ENCODE data around the gene SMYD3. TPM values are rescaled to one million over a fixed set of nuclear protein-coding genes. Genes with fewer than 3 reads are reported as not detected.

The SMYD3 gene
- total and polyA plus RNA-seq, 2 of the 13 experiments (the other 11 are each of a cell fraction or from before 2014, with no cell fraction given) = 27.7 to 35.8 TPM

DNA sequence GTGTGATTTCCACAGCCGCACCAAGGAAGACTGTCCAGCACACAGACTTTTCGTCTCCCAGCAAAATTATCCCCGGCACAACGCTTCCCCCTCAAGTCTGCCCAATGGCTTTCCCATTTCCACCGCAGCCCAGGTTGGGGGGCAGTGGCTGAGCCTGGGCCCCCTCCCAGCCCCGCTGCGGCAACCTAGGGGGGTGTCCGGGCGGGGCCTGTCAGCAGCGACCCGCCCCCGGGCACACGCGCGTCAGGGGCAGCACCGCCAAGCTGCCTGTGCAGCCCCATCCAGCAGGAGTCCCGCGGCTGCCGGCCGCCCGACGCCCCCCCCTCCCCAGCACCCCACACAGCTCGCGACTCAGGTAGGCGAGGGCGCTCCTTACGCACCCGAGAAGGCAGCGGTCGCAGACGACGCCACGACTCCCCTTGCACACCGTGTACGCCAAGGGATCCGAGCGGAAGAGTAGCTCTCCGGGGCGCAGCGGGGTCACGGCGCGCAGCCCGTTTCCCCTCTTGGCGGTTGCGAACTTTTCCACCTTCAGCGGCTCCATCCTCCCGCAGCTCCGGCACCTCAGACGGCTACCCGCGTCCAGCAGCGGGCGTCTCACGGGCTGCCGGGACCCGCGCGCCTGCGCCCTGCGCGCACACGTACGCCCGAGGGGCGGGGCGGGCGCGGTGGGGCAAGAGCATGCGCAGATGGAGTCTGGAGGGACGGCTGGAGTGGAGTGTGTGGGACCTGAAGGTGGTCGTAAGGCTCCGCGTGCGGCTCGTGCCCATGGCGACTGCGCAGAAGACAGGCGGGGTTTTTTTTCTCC is at the start of gene SMYD3 (continued):
- TF ChIP-seq, protein P1, sequence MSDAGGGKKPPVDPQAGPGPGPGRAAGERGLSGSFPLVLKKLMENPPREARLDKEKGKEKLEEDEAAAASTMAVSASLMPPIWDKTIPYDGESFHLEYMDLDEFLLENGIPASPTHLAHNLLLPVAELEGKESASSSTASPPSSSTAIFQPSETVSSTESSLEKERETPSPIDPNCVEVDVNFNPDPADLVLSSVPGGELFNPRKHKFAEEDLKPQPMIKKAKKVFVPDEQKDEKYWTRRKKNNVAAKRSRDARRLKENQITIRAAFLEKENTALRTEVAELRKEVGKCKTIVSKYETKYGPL (CRISPR knock-in tag; IDR thresholded peaks at IDR 0.05) = no peak
- TF ChIP-seq TBX3 (IDR thresholded peaks at IDR 0.05; ENCODE audit: borderline replicate concordance) (no peak), REL (CRISPR knock-in tag; conservative IDR thresholded peaks at IDR 0.05) (no peak), ZNF841 (CRISPR knock-in tag; IDR thresholded peaks at IDR 0.05; ENCODE audit: borderline replicate concordance) (no peak), SNAPC2 (CRISPR knock-in tag; IDR thresholded peaks at IDR 0.05) (no peak), XBP1 (CRISPR knock-in tag; IDR thresholded peaks at IDR 0.05) (no peak), LCORL (IDR thresholded peaks at IDR 0.05) (no peak), LCORL (CRISPR knock-in tag; IDR thresholded peaks at IDR 0.05) (peak; percentile 53; the same call in 1 of the 2 replicates), MTF2 (CRISPR knock-in tag; IDR thresholded peaks at IDR 0.05; ENCODE audit: borderline replicate concordance) (no peak; the same call in 1 of the 2 replicates), KDM6A (CRISPR knock-in tag; IDR thresholded peaks at IDR 0.05; ENCODE audit: low read depth) (no peak), HNRNPH1 (optimal IDR thresholded peaks at IDR 0.05; ENCODE audit: low read depth, low read length) (no peak), TFDP1 (CRISPR knock-in tag; IDR thresholded peaks at IDR 0.05; ENCODE audit: borderline replicate concordance) (no peak; the same call in 1 of the 2 replicates), MIXL1 (CRISPR knock-in tag; IDR thresholded peaks at IDR 0.05) (no peak), HHEX (CRISPR knock-in tag; IDR thresholded peaks at IDR 0.05) (no peak), ZFP82 (CRISPR knock-in tag; IDR thresholded peaks at IDR 0.05; ENCODE audit: borderline replicate concordance) (no peak), ZNF558 (CRISPR knock-in tag; IDR thresholded peaks at IDR 0.05; ENCODE audit: borderline replicate concordance) (no peak), STAG1 (CRISPR knock-in tag; IDR thresholded peaks at IDR 0.05) (no peak), RFX5 (IDR thresholded peaks at IDR 0.05; ENCODE audit: low read depth, low read length) (no peak), ZNF83 (CRISPR knock-in tag; IDR thresholded peaks at IDR 0.05; ENCODE audit: borderline replicate concordance) (no peak), TEAD3 (CRISPR knock-in tag; optimal IDR thresholded peaks at IDR 0.05; ENCODE audit: borderline replicate concordance) (no peak), POLR2AphosphoS2 (IDR thresholded peaks at IDR 0.05; ENCODE audit: low read depth, low read length) (no peak), FOXJ3 (CRISPR knock-in tag; IDR thresholded peaks at IDR 0.05; ENCODE audit: borderline replicate concordance) (no peak), RCOR2 (CRISPR knock-in tag; IDR thresholded peaks at IDR 0.05) (no peak), SRSF4 (IDR thresholded peaks at IDR 0.05; ENCODE audit: low read depth, low read length, poor library complexity, severe bottlenecking) (no peak), NFKB2 (CRISPR knock-in tag; IDR thresholded peaks at IDR 0.05; ENCODE audit: borderline replicate concordance) (no peak)
- TF ChIP-seq, protein P2, sequence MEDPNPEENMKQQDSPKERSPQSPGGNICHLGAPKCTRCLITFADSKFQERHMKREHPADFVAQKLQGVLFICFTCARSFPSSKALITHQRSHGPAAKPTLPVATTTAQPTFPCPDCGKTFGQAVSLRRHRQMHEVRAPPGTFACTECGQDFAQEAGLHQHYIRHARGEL (CRISPR knock-in tag; IDR thresholded peaks at IDR 0.05) = no peak; the same call in 1 of the 2 replicates
